ENCODE results near the gene DENND6B.

DNA sequence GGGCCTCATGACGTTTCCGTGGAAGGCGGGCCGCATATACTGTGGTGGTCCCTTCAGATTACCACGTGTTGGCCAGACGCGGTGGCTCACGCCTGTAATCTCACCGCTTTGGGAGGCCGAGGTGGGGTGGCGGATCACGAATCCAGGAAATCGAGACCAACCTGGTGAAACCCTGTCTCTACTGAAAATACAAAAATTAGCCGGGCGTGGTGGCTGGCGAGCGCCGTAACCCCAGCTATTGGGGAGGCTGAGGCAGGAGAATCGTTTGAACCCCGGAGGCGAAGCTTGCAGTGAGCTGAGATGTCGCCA is 853 bp upstream of the DENND6B start:
- no peak for TF ChIP-seq POLR2A (IDR thresholded peaks at IDR 0.05; ENCODE audit: low read depth, low read length)
- no peak for TF ChIP-seq TAF1 (IDR thresholded peaks at IDR 0.05; ENCODE audit: low read depth, low read length)

Measured in GM12891 (cell line).